ENCODE data around the gene ZBTB34.

The ZBTB34 gene

DNA sequence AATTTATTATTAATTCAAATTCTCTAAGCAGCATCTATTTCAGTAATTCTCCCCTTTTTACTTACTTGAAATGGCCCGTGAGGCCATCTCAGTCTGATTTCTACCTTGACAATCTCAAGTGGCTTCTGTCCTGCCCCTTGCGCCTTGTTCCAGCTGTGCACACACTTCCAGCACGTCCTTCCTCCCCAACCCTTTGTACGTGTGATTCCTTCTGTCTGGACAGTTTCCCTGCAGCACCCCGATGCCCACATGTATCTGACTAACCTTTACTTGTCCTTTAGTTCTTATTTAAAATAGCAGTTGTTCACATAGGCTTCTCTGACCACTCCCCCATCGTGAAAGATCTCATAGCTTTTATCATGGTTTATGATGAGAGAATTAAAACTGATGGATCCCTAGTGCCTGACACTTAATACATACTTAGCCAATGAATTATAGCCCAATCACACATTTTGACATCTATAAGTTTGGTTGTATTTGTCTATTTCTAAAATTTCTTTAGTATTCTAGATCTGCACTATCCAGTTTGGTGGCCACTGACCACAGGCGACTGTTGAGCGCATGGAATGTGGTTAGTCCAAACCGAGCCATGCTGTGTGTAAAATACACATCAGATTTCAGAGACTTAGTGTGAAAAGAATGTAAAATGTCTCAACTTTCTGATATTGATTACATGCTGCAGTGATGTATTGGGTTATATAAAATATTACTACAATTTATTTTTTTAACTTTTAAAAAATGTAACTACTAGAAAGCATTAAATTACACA is 14.3 kb downstream of the ZBTB34 start:
- TF ChIP-seq, protein P1, sequence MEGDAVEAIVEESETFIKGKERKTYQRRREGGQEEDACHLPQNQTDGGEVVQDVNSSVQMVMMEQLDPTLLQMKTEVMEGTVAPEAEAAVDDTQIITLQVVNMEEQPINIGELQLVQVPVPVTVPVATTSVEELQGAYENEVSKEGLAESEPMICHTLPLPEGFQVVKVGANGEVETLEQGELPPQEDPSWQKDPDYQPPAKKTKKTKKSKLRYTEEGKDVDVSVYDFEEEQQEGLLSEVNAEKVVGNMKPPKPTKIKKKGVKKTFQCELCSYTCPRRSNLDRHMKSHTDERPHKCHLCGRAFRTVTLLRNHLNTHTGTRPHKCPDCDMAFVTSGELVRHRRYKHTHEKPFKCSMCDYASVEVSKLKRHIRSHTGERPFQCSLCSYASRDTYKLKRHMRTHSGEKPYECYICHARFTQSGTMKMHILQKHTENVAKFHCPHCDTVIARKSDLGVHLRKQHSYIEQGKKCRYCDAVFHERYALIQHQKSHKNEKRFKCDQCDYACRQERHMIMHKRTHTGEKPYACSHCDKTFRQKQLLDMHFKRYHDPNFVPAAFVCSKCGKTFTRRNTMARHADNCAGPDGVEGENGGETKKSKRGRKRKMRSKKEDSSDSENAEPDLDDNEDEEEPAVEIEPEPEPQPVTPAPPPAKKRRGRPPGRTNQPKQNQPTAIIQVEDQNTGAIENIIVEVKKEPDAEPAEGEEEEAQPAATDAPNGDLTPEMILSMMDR (IDR thresholded peaks at IDR 0.05): no peak

DNA sequence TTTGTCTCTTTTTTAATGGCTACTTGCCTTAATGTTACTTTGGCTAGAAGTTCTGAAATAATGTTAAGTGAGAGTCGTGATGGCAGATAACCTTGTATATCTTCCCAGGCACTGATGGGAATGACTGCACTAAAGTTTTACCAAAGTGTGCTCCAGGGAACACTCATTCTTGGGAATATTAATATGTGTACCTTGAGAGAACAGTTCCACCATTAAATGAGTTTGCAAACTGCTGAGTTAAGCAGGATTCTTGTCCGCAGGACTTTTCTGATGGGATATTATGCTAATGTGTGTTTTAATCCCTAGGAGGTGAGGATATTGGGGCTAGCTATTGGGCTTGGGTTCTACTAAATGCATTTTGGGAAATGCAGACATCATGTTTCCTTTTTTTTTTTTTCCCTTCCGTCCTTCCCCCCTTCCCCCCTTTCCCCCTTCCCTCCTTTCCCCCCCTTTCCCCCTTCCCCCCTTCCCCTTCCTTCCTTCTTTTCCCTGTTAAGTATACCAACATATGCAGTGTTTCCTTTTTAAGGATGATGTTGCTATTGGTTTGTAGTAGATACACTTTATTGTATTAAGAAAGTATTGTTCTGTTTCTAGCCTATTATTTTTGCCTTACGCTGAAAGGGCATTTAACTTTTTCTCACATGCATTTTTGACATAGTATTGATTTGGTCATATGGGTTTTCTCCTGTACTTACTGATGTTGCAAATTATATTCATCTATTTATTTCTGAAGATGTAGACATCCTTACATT is 15.5 kb downstream of the ZBTB34 start:
- TF ChIP-seq, protein P1 (IDR thresholded peaks at IDR 0.05): no peak

DNA sequence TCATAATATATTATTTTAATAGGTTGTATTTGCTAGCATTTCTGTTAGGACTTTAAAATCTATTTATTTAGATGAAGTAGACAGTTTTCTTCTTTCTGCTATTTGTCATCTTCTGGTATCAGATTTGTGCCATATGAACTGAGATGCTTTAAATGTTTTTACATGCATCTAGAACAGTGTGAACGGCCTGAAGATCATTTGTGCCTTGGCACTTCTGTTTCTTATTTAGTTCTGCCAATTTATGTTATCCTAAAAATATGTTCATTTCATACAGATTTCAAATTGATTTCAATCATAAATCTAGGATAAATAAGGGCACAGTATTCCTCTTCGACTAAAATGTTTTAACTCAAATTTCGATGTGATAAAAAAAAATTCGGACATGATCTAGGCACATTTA is 16.1 kb downstream of the ZBTB34 start:
- TF ChIP-seq, protein P1 (IDR thresholded peaks at IDR 0.05): no peak

DNA sequence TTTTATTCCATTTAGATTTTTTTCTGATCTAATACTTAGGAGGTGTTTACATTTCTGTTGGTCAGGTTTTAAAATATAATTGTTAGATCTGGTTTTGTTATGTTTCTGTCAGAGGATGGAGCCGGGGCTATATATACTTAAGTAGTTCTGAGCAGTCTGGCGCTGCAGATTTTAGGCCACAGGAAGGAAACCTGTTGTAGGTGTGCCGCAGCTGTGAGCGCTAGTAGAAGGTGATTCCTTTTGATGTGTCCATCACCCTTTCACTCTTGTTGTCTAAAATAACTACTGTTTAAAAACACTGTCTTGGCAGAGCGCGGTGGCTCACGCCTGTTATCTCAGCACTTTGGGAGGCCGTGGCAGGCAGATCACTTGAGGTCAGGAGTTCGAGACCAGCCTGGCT is 17.0 kb downstream of the ZBTB34 start:
- TF ChIP-seq, protein P1 (IDR thresholded peaks at IDR 0.05): no peak

DNA sequence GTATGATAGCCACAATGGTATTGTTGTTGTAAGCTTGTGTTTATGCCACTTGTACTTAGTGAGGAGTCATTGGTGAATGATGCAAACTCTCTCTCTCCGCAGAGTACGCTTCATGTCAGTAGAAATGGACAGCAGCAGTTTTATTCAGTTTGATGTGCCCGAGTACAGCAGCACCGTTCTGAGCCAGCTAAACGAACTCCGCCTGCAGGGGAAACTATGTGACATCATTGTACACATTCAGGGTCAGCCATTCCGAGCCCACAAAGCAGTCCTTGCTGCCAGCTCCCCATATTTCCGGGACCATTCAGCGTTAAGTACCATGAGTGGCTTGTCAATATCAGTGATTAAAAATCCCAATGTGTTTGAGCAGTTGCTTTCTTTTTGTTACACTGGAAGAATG is 18.8 kb downstream of the ZBTB34 start:
- TF ChIP-seq, protein P1 (IDR thresholded peaks at IDR 0.05): no peak

DNA sequence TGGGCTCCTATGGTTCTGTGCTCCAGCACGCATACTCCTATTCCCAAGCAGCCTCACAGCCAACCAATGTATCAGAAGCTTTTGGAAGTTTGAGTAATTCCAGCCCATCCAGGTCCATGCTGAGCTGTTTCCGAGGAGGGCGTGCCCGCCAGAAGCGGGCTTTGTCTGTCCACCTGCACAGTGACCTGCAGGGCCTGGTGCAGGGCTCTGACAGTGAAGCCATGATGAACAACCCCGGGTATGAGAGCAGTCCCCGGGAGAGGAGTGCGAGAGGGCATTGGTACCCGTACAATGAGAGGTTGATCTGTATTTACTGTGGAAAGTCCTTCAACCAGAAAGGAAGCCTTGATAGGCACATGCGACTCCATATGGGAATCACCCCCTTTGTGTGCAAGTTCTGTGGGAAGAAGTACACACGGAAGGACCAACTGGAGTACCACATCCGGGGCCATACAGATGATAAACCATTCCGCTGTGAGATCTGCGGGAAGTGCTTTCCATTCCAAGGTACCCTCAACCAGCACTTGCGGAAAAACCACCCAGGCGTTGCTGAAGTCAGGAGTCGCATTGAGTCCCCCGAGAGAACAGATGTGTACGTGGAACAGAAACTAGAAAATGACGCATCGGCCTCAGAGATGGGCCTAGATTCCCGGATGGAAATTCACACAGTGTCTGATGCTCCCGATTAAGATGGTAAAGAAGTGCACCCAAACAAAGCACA is 19.9 kb downstream of the ZBTB34 start:
- TF ChIP-seq, protein P1 (IDR thresholded peaks at IDR 0.05): no peak

DNA sequence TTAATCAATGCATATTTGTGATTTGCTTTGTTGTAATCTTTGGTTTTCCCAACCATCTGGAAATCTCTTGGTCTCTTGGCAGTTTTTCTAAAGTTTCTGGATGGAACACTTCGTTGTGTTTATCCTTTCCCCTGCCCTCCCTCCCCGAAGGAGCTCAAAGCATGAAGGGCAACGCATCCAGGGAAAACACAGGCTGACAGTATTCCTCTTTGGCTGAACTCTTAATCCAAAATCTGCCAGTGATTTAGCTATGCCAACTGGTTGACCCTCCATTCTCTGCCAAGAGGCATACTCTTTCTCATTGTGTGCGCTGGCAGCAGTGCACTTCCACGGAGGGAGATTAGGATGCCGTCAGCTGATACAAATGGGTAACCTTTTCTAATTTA is 20.5 kb downstream of the ZBTB34 start:
- TF ChIP-seq, protein P1 (IDR thresholded peaks at IDR 0.05): no peak
